Mucosa of gallbladder (tissue), 1 donor: Measurements from ENCODE around the gene TCF7. TPM values are rescaled to one million over a fixed set of nuclear protein-coding genes. Genes with fewer than 3 reads are reported as not detected.
"Not testable (repeated sequence)": the region's sequence is repeated elsewhere in the genome, so short reads cannot be mapped to it uniquely, and the experiment has no call there.

Experiments
- DNase-seq: peaks from one replicate; pipeline ENCODE4 v3.0.0-alpha.2; 2020; ENCODE audit warnings: low spot score
- total RNA-seq: library from RNA; stranded (reverse); gene quantifications from one replicate; pipeline ENCODE4 v1.2.1, GENCODE V29; 2021
- donor health status: DM: no; HTN: no; CAD: no.

The TCF7 gene
- total RNA-seq, 1 donor from 2014 or later, result 7.4 TPM

DNA sequence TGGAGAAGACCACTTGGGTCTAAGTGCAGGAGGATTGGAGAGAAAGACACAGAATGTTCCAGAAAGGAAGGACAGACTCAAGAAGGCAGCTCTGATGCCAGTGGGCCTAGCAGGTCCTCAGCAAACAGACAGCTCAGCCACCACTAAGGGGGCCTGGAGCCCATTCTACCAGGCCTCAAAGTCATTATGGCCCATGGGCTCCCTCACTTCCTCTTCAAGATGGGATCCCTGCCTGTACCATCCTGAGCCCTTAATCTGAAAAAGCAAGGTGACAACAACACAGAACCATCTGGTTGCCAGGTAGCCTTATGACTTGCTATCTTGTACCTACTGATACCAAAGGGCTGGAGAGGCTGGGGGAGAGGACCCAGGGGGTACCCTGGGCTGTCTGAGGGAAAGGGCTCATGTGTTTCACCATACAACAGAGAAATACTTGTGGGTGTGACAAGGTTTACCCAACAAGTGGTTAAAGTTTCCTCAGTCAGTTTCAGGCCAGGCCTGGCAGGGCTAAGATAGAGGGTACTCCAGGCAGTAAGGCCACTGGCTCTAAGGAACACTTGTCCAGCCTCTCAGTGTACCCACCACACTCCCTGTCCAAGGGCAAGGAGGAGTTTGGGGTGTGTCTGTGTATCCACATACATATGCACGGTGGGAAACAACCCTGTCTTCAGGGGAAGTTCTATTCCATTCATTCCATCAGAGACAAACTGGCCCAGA, 30.7 kb downstream of the TCF7 start:
- no peak for DNase-seq

GRCh38 chr5:134145779-134146581, 31.5 kb downstream of the TCF7 start:
- peak; percentile 85 for DNase-seq

DNA sequence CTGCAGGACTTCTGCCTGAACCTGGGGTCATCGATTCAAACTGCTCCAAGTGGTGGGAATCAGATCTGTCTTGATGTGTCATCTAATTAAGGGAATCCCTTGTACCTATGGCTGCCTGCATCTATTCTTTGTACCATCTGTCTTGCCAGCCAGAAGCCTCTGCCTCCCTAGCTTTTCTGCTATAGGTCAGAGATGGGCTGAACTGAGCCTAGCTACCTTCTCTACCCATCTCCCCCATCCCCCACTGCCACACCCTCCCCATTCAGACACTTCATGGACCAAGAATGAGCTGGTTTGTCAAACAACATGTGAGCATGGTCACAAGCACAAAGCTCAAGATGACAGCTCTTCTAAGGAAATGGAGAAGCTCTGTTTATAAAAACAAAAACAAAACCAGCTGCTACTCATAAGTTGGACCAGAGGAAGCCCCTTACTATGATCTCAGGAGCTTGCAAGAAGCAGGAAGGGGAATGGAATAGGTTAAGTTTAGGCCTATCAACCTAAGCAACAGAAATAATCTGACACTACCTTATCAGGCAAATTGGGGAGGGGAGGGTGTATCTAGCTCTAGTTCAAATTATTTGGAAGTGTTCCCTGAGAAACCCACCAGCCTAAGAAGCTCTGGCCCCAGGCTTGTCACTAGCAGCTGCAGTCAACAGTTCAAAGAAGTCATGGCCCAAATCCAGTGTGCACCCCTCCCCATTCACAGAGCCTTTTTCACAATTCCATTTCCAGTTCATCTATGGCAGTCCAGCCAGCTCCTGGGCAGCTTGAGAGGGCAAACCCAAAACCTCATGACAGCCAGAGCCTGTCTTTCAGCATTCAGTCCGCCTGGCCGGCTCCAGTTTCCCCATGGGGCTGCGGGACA, 32.4 kb downstream of the TCF7 start:
- DNase-seq, result no peak

- DNase-seq, result no peak
These were observed 33.8 kb downstream of the TCF7 start for GRCh38 chr5:134148316-134148715.

DNA sequence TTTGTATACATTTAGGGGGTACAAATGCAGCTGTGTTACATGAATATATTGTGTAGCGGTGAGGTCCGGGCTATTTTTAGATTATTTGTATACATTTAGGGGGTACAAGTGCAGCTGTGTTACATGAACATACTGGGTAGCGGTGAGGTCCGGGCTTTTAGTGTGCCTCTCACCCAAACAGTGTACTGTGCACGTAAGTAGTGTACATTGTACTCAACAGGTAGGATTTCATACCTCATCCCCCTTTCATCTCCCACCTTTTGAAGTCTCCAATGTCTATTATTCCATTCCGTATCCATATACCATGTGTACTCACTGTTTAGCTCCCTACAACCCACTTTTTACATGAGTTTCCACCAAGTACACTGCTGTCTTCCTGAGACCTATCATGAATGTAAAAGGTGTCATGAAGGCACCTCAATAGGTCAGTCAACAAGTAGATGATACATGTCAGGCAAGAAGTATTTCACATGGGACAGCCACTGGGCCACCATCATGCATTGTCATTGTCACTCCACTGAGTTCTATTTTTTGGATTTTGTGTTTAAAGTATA, 34.6 kb downstream of the TCF7 start:
- no peak for DNase-seq

DNA sequence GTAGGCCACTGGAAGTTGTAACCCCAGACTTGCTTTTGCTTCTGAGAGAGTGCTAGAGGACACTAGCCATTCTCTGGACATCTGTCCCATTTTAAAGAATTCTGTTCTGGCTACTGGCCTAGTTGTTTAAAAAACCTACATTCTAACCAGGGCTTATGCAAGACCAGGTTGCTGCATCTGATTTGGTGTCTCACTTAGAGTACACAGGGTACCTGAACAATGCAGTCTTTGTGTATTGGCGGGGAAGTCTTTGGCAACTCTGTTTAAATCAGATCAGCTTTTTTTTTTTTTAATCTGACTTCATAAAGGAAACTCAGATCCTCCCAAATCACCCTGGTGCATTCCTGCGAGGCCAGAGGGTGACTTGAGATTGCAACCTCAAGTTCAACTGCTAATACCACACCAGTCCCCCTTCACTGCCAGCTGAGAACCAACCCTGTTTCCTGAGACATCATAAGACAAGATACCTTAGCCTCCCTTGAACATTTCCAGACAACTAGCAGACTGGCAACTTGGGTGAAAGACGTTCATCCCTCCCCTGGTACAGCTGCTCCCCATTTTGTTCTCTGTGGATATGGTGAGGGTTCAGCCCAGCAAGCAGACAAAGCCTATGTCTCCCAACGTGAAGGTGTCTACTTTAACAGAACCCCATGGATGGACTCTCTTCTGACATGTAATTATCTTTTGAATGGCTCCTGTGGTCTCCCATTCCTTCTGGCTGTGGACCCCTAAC, 35.3 kb downstream of the TCF7 start:
- no peak for DNase-seq

- no peak for DNase-seq
These were observed 37.2 kb downstream of the TCF7 start for GRCh38 chr5:134151723-134152122.

DNA sequence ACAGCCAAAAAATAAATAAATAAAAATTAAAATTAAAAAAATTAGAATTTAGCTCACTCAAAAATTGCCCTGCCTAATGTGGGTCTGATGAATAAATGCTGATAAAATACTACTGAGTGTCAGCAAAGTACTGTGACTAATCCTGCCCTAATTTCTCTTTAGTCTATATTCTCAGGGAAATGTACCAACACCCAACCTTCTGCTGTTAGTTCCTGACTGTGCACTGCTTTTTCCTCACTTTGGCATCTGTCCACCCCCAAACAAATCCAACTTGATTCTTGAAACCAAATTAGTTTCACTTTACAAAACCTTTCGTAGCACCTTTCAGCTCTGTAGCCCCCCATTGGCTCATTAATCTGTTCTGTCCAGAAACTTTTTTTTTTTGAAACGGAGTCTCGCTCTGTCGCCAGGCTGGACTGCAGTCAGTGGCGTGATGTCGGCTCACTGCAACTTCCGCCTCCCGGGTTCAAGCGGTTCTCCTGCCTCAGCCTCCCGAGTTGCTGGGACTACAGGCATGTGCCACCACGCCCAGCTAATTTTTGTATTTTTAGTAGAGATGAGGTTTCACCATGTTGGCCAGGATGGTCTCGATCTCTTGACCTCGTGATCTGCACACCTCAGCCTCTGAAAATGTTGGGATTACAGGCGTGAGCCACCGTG, 37.8 kb downstream of the TCF7 start:
- not testable (repeated sequence) for DNase-seq

DNA sequence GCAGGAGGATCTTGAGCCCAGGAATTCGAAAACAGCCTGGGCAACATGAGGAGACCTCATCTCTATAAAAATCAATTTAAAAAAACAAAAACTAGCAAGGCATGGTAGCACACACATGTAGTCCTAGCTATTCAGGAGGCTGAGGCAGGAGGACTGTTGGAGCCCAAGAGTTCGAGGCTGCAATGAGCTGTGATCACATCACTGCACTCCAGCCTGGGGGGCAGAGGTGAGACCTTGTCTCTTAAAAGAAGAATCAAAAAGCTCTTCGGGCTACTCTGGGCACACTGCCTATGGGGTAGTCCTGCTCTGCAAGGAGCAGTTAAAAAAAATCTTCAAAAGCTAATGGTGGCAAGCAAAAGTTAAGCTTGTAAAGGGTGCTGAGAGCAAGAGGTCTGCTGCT, 38.8 kb downstream of the TCF7 start:
- DNase-seq, result no peak

GRCh38 chr5:134153657-134154056, 39.2 kb downstream of the TCF7 start:
- DNase-seq, result no peak

GRCh38 chr5:134161513-134162395, 47.3 kb downstream of the TCF7 start:
- no peak for DNase-seq

DNA sequence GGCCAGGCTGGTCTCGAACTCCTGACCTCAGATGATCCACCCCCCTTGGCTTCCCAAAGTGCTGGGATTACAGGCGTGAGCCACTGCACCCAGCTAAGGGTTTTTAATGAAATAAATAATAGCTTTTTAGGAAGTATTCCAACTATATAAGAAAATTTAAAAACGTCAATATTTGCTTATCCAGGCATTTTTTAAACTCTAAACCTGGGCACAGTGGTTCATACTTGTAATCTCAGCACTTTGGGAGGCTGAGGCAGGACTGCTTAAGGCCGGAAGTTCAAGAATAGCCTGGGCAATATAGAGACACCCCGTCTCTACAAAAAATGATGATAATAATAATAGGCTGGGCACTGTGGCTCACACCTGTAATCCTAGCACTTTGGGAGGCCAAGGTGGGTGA, 48.1 kb downstream of the TCF7 start:
- no peak for DNase-seq

DNA sequence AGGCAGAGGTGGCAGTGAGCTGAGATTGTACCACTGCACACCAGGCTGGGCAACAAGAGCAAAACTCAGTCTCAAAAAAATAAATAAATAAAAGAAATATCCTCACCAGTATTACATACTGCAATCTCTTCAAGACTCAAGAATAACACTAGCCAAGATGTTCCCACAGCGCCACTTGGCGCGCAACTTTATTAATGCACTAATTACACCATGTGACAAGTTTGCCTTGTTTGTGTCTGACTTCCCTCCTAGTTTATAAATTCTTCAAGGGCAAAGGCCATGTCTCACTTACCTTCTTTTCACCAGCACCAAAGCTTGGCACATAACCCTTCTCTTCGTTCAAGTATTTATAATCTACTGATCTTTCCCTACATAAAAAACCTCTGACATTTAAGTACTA, 57.5 kb downstream of the TCF7 start:
- no peak for DNase-seq

DNA sequence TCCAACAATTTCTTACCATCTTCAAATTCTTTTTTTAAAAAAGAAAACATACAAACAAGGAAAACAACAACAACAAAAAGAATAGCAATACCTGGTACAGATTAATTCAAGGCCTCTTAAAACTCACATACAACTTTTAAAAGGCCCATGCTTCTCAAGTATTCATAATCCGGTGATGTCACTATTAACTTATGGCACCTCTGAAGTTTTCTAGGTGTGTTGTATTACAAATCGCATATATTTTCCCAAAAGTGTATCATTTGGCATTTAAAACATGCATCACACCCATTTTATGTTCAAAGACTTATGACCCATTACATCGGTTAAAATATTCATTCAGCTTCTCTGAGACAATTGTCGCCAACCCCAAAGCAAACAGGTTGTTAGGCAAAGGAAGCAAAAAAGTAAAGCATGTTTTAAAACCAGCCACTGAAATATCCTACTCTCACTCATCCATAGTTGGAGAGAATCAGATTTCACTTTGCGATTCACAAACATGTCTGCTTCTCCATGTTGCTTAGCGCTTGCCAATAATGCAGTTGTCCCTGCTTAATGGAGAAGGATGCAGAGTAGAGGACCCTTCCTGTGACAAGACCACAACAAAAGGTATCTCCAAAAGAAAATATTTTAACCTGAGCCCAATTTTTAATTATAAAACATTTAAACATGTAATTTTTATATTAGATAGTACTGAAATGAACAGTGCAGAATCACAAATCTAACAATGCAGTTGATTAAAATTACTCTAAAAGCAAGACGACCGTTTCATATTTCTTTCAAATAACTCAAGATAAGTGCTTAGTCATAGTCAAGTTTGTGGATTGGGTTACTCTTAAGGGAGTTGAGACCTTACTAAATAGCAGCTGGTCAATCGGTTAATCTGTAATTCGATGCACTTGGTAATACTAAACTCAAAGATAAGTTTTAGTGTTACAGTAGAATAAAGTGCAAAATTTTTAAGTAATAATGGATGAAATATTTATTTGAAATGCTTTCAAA, 60.7 kb downstream of the TCF7 start:
- no peak for DNase-seq

GRCh38 chr5:134175921-134176510, 61.5 kb downstream of the TCF7 start:
- no peak for DNase-seq

- peak; percentile 84 for DNase-seq
These were observed 62.3 kb downstream of the TCF7 start, which contains the start of gene SKP1 for GRCh38 chr5:134176511-134177368. Gene SKP1, minus strand, starts transcription at chr5:134176950. Its CDS starts 2,928 bp downstream, at chr5:134174022.
